HG03108 (cell line): ENCODE results near the gene SPZ1.
"Not testable (repeated sequence)": the region's sequence is repeated elsewhere in the genome, so short reads cannot be mapped to it uniquely, and the experiment has no call there.

Experiments
- ATAC-seq: cut with Tn5 transposase; IDR thresholded peaks from one replicate; pipeline ENCODE4 v1.9.1; 2021; ENCODE audit warnings: moderate library complexity; ENCODE audit not compliant: unreplicated experiment

The SPZ1 gene

GRCh38 chr5:80319702-80320101 is at the start of gene SPZ1:
Gene SPZ1 (plus strand): TSS chr5:80320002. CDS start chr5:80320216, 214 bp downstream.
- ATAC-seq = no peak

- not testable (repeated sequence) for ATAC-seq
Observed at GRCh38 chr5:80270543-80270942, 49.3 kb upstream of the SPZ1 start.

DNA sequence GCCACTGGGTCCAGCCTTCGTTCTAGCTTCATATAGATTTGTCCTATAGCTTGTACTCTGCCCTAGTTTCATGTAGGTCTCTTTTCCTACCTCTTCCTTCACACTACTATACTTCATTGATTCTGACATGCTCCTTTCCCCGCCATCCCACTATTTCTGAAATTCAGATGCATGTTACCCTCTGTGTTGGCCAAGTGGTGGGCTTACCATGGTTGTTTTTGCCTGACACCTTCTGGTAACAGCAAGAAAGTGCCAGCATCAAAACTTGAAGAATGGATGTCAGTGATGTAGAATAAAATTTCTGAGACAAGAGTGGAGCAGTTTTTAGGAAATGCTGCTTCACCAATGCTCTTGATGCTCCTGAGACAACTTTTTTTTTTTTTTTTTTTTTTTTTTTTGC is 44.5 kb upstream of the SPZ1 start:
- ATAC-seq = no peak

GRCh38 chr5:80276186-80276585 is 43.6 kb upstream of the SPZ1 start:
- ATAC-seq = no peak

DNA sequence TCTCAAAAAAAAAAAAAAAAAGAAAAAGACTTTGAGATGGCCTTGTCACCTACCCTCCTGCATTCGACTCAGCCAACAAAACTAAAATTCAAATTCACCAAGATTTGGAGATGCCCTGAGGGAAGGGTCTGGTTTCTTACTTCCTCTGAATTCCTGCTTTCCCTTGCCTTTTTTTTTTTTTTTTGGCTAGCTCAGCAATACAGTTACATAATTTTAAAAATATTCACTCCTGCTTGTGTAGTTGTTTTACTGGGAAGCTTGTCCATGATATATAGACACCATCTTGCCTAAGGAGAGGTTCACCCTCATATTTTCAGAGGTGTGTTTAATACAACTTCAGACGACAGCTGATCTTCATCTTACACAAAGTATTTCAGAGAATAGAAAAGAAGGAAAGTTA is 42.6 kb upstream of the SPZ1 start:
- ATAC-seq = no peak

GRCh38 chr5:80282054-80282453 is 37.7 kb upstream of the SPZ1 start:
- no peak for ATAC-seq

DNA sequence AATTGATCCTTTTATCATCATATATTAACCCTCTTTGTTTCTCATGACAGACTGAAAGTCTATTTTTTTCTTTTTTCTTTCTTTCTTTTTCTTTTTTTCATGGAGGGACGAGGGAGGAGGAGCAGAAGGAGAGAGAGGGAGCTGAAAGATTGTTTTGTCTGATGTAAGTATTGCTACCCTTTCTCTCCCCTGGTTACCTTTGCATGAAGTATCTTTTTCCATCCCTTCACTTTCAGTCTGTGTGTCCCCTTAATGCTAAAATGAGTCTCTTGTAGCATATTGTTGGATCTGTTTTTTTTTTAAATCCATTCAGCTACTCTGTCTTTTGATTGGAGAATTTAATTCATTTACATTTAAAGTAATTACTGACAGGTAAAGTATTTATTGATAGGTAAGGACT is 36.4 kb upstream of the SPZ1 start:
- no peak for ATAC-seq

- ATAC-seq = no peak
Observed at GRCh38 chr5:80284720-80285119, 35.1 kb upstream of the SPZ1 start.

DNA sequence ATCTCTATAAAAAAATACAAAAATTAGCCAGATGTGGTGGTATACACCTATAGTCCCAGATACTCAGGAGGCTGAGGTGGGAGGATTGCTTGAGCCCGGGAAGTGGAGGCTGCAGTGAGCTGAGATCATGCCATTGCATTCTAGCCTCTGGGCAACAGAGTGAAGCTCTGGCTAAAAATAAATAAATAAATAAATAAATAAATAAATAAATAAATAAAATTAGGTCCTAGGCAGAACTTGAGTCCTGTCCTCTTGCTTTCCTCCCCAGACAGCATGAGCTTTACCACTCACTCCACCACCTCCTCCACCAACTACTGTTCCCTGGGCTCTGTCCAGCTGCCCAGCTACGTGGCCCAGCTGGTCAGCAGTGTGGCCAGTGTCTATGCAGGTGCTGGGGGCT is 31.6 kb upstream of the SPZ1 start:
- ATAC-seq = no peak

- no peak for ATAC-seq
Observed at GRCh38 chr5:80289320-80289719, 30.5 kb upstream of the SPZ1 start.

- ATAC-seq = no peak
Observed at GRCh38 chr5:80291761-80292160, 28.0 kb upstream of the SPZ1 start.

GRCh38 chr5:80296121-80296520 is 23.7 kb upstream of the SPZ1 start:
- no peak for ATAC-seq

- ATAC-seq = no peak
Observed at GRCh38 chr5:80299601-80300000, 20.2 kb upstream of the SPZ1 start.

GRCh38 chr5:80300125-80300524 is 19.7 kb upstream of the SPZ1 start:
- no peak for ATAC-seq

DNA sequence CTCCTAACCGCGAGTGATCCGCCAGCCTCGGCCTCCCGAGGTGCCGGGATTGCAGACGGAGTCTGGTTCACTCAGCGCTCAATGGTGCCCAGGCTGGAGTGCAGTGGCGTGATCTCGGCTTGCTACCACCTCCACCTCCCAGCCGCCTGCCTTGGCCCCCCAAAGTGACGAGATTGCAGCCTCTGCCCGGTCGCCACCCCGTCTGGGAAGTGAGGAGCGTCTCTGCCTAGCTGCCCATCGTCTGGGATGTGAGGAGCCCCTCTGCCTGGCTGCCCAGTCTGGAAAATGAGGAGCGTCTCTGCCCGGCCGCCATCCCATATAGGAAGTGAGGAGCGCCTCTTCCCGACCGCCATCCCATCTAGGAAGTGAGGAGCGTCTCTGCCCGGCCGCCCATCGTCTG is 19.0 kb upstream of the SPZ1 start:
- not testable (repeated sequence) for ATAC-seq

DNA sequence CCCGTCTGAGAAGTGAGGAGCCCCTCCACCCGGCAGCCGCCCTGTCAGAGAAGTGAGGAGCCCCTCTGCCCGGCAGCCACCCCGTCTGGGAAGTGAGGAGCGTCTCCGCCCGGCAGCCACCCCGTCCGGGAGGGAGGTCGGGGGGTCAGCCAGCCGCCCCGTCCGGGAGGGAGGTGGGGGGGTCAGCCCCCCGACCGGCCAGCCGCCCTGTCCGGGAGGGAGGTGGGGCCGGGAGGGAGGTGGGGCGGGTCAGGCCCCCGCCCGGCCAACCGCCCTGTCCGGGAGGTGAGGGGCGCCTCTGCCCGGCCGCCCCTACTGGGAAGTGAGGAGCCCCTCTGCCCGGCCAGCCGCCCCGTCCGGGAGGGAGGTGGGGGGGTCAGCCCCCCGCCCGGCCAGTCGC is 18.5 kb upstream of the SPZ1 start:
- not testable (repeated sequence) for ATAC-seq

- ATAC-seq = no peak
Observed at GRCh38 chr5:80302636-80303035, 17.2 kb upstream of the SPZ1 start.

DNA sequence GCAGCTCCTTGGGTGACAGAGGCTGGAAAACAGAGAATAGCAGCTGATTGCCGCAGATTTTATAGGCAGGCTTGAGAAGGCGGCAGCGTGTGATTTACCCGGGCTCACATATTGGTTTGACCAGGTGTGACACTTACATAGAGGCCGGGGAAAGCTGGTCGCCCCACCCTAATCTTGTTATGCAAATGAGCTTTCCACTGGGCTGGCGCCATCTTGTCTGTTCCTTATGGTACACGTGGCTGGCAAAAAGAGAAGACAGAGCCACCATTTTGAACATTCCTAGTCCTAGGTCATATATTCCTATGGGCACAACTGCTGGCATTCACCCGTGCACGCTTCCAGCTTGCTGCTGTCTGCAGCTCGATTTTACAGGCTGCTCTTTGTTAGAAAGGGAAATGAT is 11.3 kb upstream of the SPZ1 start:
- no peak for ATAC-seq

- no peak for ATAC-seq
Observed at GRCh38 chr5:80309871-80310665, 9.7 kb upstream of the SPZ1 start.

DNA sequence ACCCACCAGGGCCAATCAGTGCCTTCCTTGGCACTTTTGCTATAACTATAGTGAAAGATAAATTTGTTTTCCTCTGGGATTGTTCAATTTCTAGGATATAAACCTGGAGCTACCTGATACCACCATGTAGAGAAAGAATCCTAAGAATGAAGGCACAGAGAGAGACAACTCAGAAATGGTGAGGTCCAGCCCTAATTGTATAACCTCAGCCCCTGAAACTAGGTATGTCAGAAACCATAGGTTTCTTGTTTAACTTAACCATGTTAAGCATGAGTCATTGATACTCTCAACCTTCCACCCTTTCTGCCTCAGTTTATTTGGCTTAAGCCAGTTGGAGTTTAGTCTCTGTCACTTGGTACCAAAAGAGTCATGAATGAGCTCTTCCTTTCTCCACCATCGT is 4.6 kb upstream of the SPZ1 start:
- no peak for ATAC-seq

- no peak for ATAC-seq
Observed at GRCh38 chr5:80318212-80318611, 1.6 kb upstream of the SPZ1 start.

GRCh38 chr5:80324912-80325311 is 5.1 kb downstream of the SPZ1 start:
- ATAC-seq = no peak

DNA sequence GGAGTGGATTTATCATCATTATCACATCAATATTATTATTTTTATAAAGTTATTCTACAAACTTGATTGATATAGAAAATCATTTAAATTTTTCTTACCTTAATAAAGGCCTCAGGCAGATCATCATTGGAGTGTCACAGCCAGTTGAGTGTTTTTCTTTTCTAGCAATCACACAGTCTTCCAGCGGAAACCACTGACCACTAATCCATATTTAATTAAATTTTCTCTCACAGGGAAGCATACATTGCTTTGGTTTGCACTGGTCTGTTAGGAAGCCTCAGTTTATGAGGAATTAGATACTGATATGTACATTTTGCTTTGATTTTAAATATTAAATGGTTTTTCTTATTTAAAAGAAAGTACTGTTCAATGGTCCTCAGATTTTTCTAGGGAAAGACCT is 6.7 kb downstream of the SPZ1 start:
- ATAC-seq = no peak
